Measurements from ENCODE around the gene PIGW. TPM values are rescaled to one million over a fixed set of nuclear protein-coding genes. Genes with fewer than 3 reads are reported as not detected.

The PIGW gene
- total and polyA plus RNA-seq, 2 of the 8 experiments (the other 6 are each of a cell fraction or from before 2014, with no cell fraction given), result 12.1 to 28.9 TPM

- Histone ChIP-seq H3K36me3 (ENCODE audit: control insufficient read depth in 2 of 4, insufficient read depth in 4 of 4, low read length in 3 of 4) (peaks cover 24 to 80% (median 41%) of the 10 kb centered on the region in 4 experiments), H3K9ac (replicated peaks in 1 of 4; ENCODE audit: extremely low read depth in 1 of 4, low read depth in 3 of 4, low read length in 3 of 4) (no peak overlapping the region), H4K5ac (ENCODE audit: insufficient read length, low read depth, low read length) (no peak overlapping the region), H2AFZ (ENCODE audit: low read length) (no peak overlapping the region), H3K4me3 (ENCODE audit: extremely low read depth in 1 of 4, insufficient read depth in 2 of 4, low read depth in 3 of 4, low read length in 4 of 4) (no peak overlapping the region), H4K20me1 (replicated peaks in 1 of 2; ENCODE audit: control insufficient read depth in 1 of 2, insufficient read depth in 2 of 2, low read length in 2 of 2) (peaks cover 7 to 8% of the 10 kb centered on the region in 2 experiments), H3K79me1 (ENCODE audit: low read depth, low read length) (no peaks in the 10 kb centered on the region), H2BK5ac (ENCODE audit: low read depth, low read length) (no peak overlapping the region), H3K14ac (ENCODE audit: insufficient read length) (no peak overlapping the region), H3K23me2 (ENCODE audit: low read depth, low read length) (no peaks in the 10 kb centered on the region), H3K4me2 (ENCODE audit: insufficient read depth in 1 of 2, low read depth in 2 of 2, low read length in 2 of 2) (no peak overlapping the region), H2BK15ac (ENCODE audit: low read length) (no peak overlapping the region), H2BK12ac (ENCODE audit: low read depth, low read length) (no peak overlapping the region), H3K4ac (replicated peaks; ENCODE audit: insufficient read length, low read depth, low read length) (no peak overlapping the region), H3K18ac (ENCODE audit: extremely low read depth, low read length) (no peak overlapping the region), H4K8ac (ENCODE audit: extremely low read depth, insufficient read depth, low read length) (no peak overlapping the region), H2AK5ac (ENCODE audit: low read depth, low read length) (no peak overlapping the region), H3K23ac (ENCODE audit: insufficient read length) (no peak overlapping the region), H4K91ac (replicated peaks; ENCODE audit: insufficient read length, low read length) (no peak overlapping the region), H3K27me3 (replicated peaks in 1 of 4; ENCODE audit: control insufficient read depth in 3 of 4, extremely low read depth in 1 of 4, insufficient read depth in 3 of 4, low read length in 3 of 4) (no peaks in the 10 kb centered on the region), H3K79me2 (ENCODE audit: control insufficient read depth in 1 of 2, insufficient read depth in 2 of 2, low read length in 2 of 2) (no peaks in the 10 kb centered on the region), H3K9me3 (ENCODE audit: insufficient read depth in 2 of 2, low read depth in 1 of 2, low read length in 1 of 2) (no peaks in the 10 kb centered on the region), H2BK20ac (ENCODE audit: low read length) (no peak overlapping the region), H3K4me1 (replicated peaks in 1 of 4; ENCODE audit: control insufficient read depth in 3 of 4, insufficient read depth in 4 of 4, low read length in 3 of 4) (no peaks in the 10 kb centered on the region), H2BK120ac (replicated peaks; ENCODE audit: low read depth, low read length) (no peak overlapping the region), H3K27ac (ENCODE audit: low read depth, low read length) (no peak overlapping the region), H3K56ac (replicated peaks; ENCODE audit: insufficient read length, low read depth, low read length) (no peak overlapping the region)
- DNase-seq (ENCODE audit: low read depth in 1 of 2, low spot score in 2 of 2) (no peak), FAIRE-seq (no peak)
- no peak for TF ChIP-seq SP2 (IDR thresholded peaks at IDR 0.05; ENCODE audit: low read length)
- TF ChIP-seq EZH2 (IDR thresholded peaks at IDR 0.05; ENCODE audit: low read depth, low read length, severe bottlenecking), result no peak
- TF ChIP-seq POLR2AphosphoS5 (IDR thresholded peaks at IDR 0.05; ENCODE audit: low read depth, low read length), result 0 out of 2 replicates have a peak, but pooled peaks have one; percentile 1
- TF ChIP-seq POLR2A (IDR thresholded peaks at IDR 0.05; ENCODE audit: control extremely low read depth in 1 of 2, low read depth in 2 of 2, low read length in 2 of 2), result peak in 1 of 2 experiments; percentile 2; a peak in 1 of 3 replicates
- CTCF ChIA-PET (ENCODE audit: partially characterized antibody), result interaction anchor here (0.9 kb wide), 1 partner anchor 26 kb away, joined by 3 read pairs; no protein-coding TSS in a partner anchor
- WGBS, 2 experiments (ENCODE audit: extremely low coverage in 1 of 2, insufficient coverage in 1 of 2, insufficient read length in 1 of 2, insufficient replicate concordance in 2 of 2, low coverage in 1 of 2, low lambda C conversion rate in 2 of 2, missing lambda C conversion rate in 1 of 2), result 93% methylated on average over 3 of the region's 3 CpGs; no CpG with 5 or more reads in 1 of the 2 experiments
- POLR2A ChIA-PET (ENCODE audit: partially characterized antibody), result interaction anchor here (1.0 to 13.9 kb wide), 8 partner anchors 9 to 567 kb away, joined by 3 to 205 read pairs (median 8); partner anchors contain the start of gene MYO19
Measured at GRCh38 chr17:36514856-36515255, 19.9 kb upstream of the PIGW start.

Data from H1 (cell line).